K562 (cell line): ENCODE measurements around the gene CFAP52.

ENCODE experiments used
- EZH2 ChIP-seq: IDR thresholded peaks from 2 replicates; pipeline ENCODE4 v1.6.1; 2012; ENCODE audit warnings: low read depth, mild to moderate bottlenecking, inconsistent platforms, low read length, borderline replicate concordance
- MAX ChIP-seq: sonication (generic); formaldehyde crosslinking; IDR thresholded peaks from 2 replicates; pipeline ENCODE4 v1.9.0; 2022; ENCODE audit warnings: mild to moderate bottlenecking, missing genetic modification reagents
- TEAD4 ChIP-seq, 2 experiments: sonication (generic) in 1 of 2; formaldehyde crosslinking in 1 of 2; IDR thresholded peaks; 2 replicates each; pipeline versions ENCODE4 v1.6.1 to v1.8.0; 2012 to 2022; ENCODE audit warnings: borderline replicate concordance in 1 of 2, inconsistent platforms in 1 of 2, low read length in 1 of 2, mild to moderate bottlenecking in 1 of 2, missing genetic modification reagents in 1 of 2
- ZNF274 ChIP-seq: IDR thresholded peaks from 2 replicates; pipeline ENCODE4 v1.6.1; 2011; ENCODE audit warnings: low read depth, mild to moderate bottlenecking, low read length, moderate library complexity, borderline replicate concordance
- ZNF57 ChIP-seq: fragments of 450-650 bp; formaldehyde crosslinking; IDR thresholded peaks from 2 replicates; pipeline ENCODE4 v1.4.0; 2020; ENCODE audit warnings: mild to moderate bottlenecking, moderate library complexity

GRCh38 chr17:9553181-9553580 is 23.3 kb upstream of the CFAP52 start:
- no peak for TF ChIP-seq MAX (CRISPR knock-in tag)
- TF ChIP-seq TEAD4 (IDR thresholded peaks at IDR 0.05; ENCODE audit: low read length): no peak
- no peak for TF ChIP-seq TEAD4 (CRISPR knock-in tag; IDR thresholded peaks at IDR 0.05; ENCODE audit: borderline replicate concordance)
- TF ChIP-seq ZNF274: no peak
- no peak for TF ChIP-seq ZNF57 (CRISPR knock-in tag)
- TF ChIP-seq EZH2: no peak
